Omental fat pad (tissue), 4 donors: ENCODE results near the gene AGMAT. TPM values are rescaled to one million over a fixed set of nuclear protein-coding genes. Genes with fewer than 3 reads are reported as not detected.

ENCODE experiments used
- ATAC-seq: fragments of 150-250 bp; one replicate; pipeline ENCODE4 v1.9.1; 2016; ENCODE audit warnings: mild to moderate bottlenecking, moderate library complexity; ENCODE audit not compliant: low FRiP score
- DNase-seq: peaks from one replicate; pipeline ENCODE4 v3.0.0-alpha.2; 2019; ENCODE audit warnings: low spot score
- total RNA-seq, 4 donors: library from RNA; depleted of rRNA; stranded (reverse); fragments of >200 nt; gene quantifications; one replicate each; pipeline ENCODE4 v1.1.0, GENCODE V29; 2016
- TF ChIP-seq, protein P1 (sequence below), 3 donors: fragments of 450-650 bp; IDR thresholded peaks; one replicate each; pipeline ENCODE4 v1.5.1; 2016 to 2017; ENCODE audit warnings: antibody characterized with exemption in 3 of 3, mild to moderate bottlenecking in 3 of 3, moderate library complexity in 2 of 3

Gene AGMAT
- total RNA-seq, 4 donors from 2014 or later = 0.24 to 0.65 (median 0.44) TPM; not detected in 1

GRCh38 chr1:15624133-15624714, 39.4 kb upstream of the AGMAT start:
- ATAC-seq (no peak), DNase-seq (no peak)
- TF ChIP-seq, protein P1, sequence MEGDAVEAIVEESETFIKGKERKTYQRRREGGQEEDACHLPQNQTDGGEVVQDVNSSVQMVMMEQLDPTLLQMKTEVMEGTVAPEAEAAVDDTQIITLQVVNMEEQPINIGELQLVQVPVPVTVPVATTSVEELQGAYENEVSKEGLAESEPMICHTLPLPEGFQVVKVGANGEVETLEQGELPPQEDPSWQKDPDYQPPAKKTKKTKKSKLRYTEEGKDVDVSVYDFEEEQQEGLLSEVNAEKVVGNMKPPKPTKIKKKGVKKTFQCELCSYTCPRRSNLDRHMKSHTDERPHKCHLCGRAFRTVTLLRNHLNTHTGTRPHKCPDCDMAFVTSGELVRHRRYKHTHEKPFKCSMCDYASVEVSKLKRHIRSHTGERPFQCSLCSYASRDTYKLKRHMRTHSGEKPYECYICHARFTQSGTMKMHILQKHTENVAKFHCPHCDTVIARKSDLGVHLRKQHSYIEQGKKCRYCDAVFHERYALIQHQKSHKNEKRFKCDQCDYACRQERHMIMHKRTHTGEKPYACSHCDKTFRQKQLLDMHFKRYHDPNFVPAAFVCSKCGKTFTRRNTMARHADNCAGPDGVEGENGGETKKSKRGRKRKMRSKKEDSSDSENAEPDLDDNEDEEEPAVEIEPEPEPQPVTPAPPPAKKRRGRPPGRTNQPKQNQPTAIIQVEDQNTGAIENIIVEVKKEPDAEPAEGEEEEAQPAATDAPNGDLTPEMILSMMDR (IDR thresholded peaks at IDR 0.05) = no peak

GRCh38 chr1:15623435-15623834, 38.6 kb upstream of the AGMAT start:
- DNase-seq = no peak
- TF ChIP-seq, protein P1 (IDR thresholded peaks at IDR 0.05) = no peak

DNA sequence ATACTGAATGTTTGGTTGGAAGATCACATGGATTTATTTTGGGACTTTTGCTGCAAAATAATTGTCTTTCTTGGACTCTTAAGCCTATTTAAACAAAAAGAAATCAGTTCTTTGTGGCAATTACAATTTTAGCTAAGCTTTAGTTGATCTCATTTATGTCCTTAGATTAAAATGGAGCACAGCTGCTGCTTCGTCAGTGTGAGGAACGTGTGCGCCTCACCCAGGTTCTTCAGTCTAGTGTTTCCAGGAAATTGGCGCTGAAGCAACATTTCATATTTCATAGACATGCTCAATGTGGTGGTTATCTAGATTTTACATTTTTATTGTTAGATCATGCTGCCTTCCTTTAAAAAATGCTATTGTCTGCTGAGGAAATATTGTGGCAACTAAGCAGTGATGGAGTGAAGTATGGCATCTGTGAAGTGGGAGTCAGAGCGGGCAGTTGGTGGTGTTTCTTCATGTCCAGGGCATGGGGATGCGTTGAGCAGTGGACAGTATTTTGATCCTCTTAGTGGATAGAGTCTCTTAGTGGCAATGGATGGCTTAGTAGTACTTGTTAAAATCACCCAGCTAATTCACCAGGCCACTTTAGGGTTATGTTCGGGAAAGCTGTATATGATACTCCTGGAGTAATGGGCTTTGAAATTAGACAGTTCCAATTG, 38.0 kb upstream of the AGMAT start:
- DNase-seq (no peak), ATAC-seq (no peak)
- TF ChIP-seq, protein P1 (IDR thresholded peaks at IDR 0.05) = no peak

More at GRCh38 chr1:15623435-15623834, 38.6 kb upstream of the AGMAT start:
- no peak for ATAC-seq

DNA sequence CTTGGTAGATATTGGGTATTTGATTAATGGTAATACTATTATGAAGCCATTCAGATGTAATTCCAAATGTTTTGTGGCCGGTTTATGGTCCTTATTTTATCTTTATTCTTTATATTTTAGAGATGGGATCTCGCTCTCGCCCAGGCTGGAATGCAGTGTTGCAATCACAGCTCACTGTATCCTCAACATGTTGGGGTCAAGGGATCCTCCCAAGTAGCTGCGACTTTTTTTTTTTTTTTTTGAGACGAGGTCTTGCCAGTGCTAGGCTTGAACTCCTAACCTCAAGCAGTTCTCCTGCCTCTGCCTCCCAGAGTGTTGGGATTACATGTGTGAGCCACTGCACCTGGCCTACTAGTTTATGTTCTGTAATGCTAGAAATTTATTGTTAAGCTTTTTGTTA, 37.1 kb upstream of the AGMAT start:
- ATAC-seq = no peak
- no peak for DNase-seq
- TF ChIP-seq, protein P1 (IDR thresholded peaks at IDR 0.05) = no peak

- no peak for DNase-seq
- TF ChIP-seq, protein P1 (IDR thresholded peaks at IDR 0.05) = no peak
- ATAC-seq = no peak
Observed at GRCh38 chr1:15620902-15621682, 36.2 kb upstream of the AGMAT start.

- no peak for DNase-seq
- TF ChIP-seq, protein P1 (IDR thresholded peaks at IDR 0.05) = no peak
- ATAC-seq = no peak
Observed at GRCh38 chr1:15620155-15620545, 35.3 kb upstream of the AGMAT start.
